Right renal pelvis (tissue), 4 donors: ENCODE data around the gene FCHO2. TPM values are rescaled to one million over a fixed set of nuclear protein-coding genes. Genes with fewer than 3 reads are reported as not detected.

ENCODE experiments used
- DNase-seq, 4 donors: peaks; one replicate each; pipeline ENCODE4 v3.0.0-alpha.2; 2013; ENCODE audit warnings: low read depth in 4 of 4, low spot score in 3 of 4, missing footprints in 1 of 4
- polyA plus RNA-seq, 4 donors: library from polyadenylated mRNA; unstranded; fragments of 120-200 nt; gene quantifications; one replicate each; pipeline ENCODE4 v1.2.1, GENCODE V29; 2013; ENCODE audit not compliant: insufficient read length in 4 of 4

FCHO2 gene
- polyA plus RNA-seq, 4 donors, result 27.7 to 38.1 (median 35.7) TPM

GRCh38 chr5:73131711-73132425 is 176.0 kb downstream of the FCHO2 start:
- no peak for DNase-seq

DNA sequence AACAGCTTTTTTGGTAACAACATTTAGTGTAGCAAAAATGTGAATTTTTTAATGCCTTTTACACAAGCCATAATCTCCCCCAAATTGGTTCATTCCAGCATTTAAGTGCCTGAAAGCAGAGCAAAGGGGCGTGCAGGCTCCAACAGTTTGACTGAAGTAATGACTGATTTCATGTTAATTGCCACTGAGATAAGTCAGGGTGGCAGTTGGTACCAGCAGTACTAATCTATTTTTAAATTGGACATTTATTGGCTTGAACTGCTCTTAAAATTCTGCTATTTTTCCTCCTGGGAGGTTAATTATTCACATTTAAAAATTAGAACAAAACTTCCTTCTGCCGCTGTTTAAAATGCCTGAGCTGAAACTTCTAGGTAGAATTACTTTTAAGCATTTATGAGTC is 176.9 kb downstream of the FCHO2 start:
- DNase-seq, result no peak

DNA sequence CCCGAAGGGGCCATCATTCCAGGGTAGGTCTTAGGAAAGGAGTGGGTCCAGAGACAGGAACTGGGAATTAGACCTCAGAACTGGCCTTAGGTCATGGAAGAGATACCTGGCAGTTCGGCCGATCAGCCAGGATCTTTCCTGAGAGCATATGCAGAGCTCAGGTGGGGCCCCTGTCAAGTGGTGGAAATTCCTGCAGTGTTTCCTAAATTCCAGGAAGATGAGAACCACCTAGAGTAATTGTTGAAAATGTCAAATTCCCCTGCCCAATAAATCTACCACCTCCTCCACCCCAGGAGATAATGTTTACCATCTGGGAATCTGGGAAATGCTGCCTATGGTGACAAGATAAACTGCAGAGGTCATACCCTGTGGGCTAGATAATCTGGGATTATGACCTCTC is 179.2 kb downstream of the FCHO2 start:
- no peak for DNase-seq

GRCh38 chr5:73135429-73136054 is 179.7 kb downstream of the FCHO2 start:
- no peak for DNase-seq

GRCh38 chr5:73136055-73136562 is 180.3 kb downstream of the FCHO2 start:
- DNase-seq, result peak in 1 of 4 donors; percentile 47

DNA sequence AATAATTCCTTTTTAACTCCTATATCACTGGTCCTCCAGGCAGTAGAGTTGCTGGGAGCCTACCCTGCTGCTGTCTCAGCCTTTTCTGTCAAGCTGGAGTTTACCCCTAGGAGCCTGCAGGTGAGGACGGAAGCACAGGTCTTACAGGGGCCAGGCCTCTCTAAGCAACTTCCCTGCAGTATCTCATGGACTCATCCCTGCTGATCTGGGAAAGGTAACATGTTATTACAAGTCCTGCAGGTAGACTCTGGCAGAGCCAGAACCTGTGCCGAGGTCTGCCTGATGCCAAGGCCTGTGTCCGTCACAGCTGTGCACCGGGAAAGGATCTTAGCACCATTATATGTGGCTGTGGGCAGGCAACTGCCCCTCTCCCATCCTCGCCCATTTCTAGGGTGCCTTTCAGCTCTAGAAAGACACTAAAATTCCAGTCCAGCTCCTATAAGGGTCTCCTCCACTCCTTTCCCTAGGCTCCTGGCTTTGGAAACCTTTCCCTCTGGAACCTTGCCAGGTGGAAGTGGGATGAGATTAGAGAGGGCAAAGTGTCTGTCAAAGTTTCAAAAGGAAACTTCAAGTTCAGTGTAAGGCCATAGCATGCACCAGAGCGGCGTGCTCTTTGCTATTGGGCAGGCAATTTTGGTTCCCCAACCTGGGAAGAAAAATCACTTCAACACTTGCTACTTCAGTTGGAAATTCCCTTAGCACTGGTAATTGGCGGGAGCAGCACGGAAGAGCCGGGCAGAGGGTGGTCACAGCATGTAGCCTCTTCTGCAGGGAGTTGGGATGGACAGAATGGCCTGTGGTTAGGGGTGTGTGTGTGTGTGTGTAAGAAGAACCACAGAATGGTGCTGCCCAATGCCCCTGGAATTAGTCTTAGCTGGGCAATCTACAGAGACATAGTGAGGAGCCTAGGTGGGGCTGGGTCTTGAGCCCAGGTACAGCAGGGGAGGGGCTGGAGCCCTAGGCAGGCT is 182.0 kb downstream of the FCHO2 start:
- no peak for DNase-seq

DNA sequence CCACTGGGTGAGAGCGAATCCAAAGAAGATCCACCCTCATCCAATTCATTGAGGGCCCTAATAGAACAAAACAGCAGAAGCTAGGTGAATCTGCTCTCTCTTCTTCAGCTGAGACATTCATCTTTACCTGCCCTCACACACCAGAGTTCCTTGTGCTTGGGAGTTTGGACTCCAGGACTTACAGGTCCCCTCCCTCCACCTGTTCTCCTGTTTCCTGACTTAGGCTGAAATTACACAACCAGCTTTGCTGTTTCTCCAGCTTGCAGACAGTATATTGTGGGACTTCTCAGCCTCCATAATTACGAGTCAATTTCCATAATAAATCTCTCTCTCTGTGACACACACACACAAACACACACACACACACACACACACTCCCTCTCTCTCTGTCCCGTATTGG is 183.6 kb downstream of the FCHO2 start:
- no peak for DNase-seq

Other genes starting within 250 kb of the FCHO2 start
- gene TNPO1, start 139.4 kb upstream of the FCHO2 start, polyA plus RNA-seq, result 100 to 1,000 TPM in 3 of 4 donors, 10 to 100 TPM in 1; 87.3 to 110 (median 109) TPM
- gene TMEM171, start 164.5 kb downstream of the FCHO2 start, polyA plus RNA-seq, result 1 to 10 TPM; 4.9 to 6.3 (median 6.0) TPM
- 10 to 100 TPM; 16.0 to 27.8 (median 22.2) TPM for gene TMEM174, start 217.2 kb downstream of the FCHO2 start, polyA plus RNA-seq